Measurements from ENCODE around the gene SZT2. TPM values are rescaled to one million over a fixed set of nuclear protein-coding genes. Genes with fewer than 3 reads are reported as not detected.

The SZT2 gene
- 10 to 100 TPM; 37.1 to 44.2 (median 39.5) TPM for total RNA-seq

GRCh38 chr1:43389326-43390313, at the start of gene SZT2, which contains the start of gene MED8:
Gene SZT2, plus strand, starts transcription at chr1:43389899. Its CDS starts 70 bp downstream, at chr1:43389969.
Gene MED8, minus strand, starts transcription at chr1:43389800. Its CDS starts 36 bp downstream, at chr1:43389764.
- Mint-ChIP-seq H3K36me3 (ENCODE audit: insufficient read depth) (peaks cover 27% of the 10 kb centered on the region), H3K4me1 (ENCODE audit: low read depth) (peaks cover 42% of the 10 kb centered on the region), H3K9me3 (no peaks in the 10 kb centered on the region), H3K27me3 (ENCODE audit: low read depth) (no peaks in the 10 kb centered on the region), H3K4me3 (peak within 1 kb of the TSS; percentile 99)
- ATAC-seq (peak; percentile 97), DNase-seq (peak; percentile 89)

GRCh38 chr1:43340559-43340958, 49.1 kb upstream of the SZT2 start:
- DNase-seq = no peak
- no peak for ATAC-seq
- Mint-ChIP-seq H3K27me3 (ENCODE audit: low read depth) (no peaks in the 10 kb centered on the region), H3K4me3 (no peak overlapping the region), H3K36me3 (ENCODE audit: insufficient read depth) (no peaks in the 10 kb centered on the region), H3K4me1 (ENCODE audit: low read depth) (no peaks in the 10 kb centered on the region), H3K9me3 (no peaks in the 10 kb centered on the region)

- Mint-ChIP-seq H3K4me1 (ENCODE audit: low read depth) (peaks cover under 1% of the 10 kb centered on the region), H3K27me3 (ENCODE audit: low read depth) (no peaks in the 10 kb centered on the region), H3K36me3 (ENCODE audit: insufficient read depth) (no peaks in the 10 kb centered on the region), H3K4me3 (no peak overlapping the region), H3K9me3 (no peaks in the 10 kb centered on the region)
- DNase-seq (no peak), ATAC-seq (no peak)
Observed at GRCh38 chr1:43344267-43344850, 45.3 kb upstream of the SZT2 start.

- Mint-ChIP-seq H3K27me3 (ENCODE audit: low read depth) (no peaks in the 10 kb centered on the region), H3K36me3 (ENCODE audit: insufficient read depth) (no peaks in the 10 kb centered on the region), H3K4me1 (ENCODE audit: low read depth) (peaks cover 6% of the 10 kb centered on the region), H3K9me3 (no peaks in the 10 kb centered on the region), H3K4me3 (no peak overlapping the region)
- DNase-seq (no peak), ATAC-seq (no peak)
Observed at GRCh38 chr1:43345120-43345519, 44.6 kb upstream of the SZT2 start.

GRCh38 chr1:43346636-43347035, 43.1 kb upstream of the SZT2 start:
- Mint-ChIP-seq H3K4me1 (ENCODE audit: low read depth) (peaks cover 6% of the 10 kb centered on the region), H3K27me3 (ENCODE audit: low read depth) (no peaks in the 10 kb centered on the region), H3K9me3 (no peaks in the 10 kb centered on the region), H3K36me3 (ENCODE audit: insufficient read depth) (no peaks in the 10 kb centered on the region), H3K4me3 (no peak overlapping the region)
- no peak for DNase-seq
- ATAC-seq = no peak

GRCh38 chr1:43348343-43348808, 41.3 kb upstream of the SZT2 start:
- no peaks in the 10 kb centered on the region for H3K9me3 Mint-ChIP-seq
- no peak overlapping the region for H3K4me3 Mint-ChIP-seq
- peaks cover 6% of the 10 kb centered on the region for H3K4me1 Mint-ChIP-seq (ENCODE audit: low read depth)
- no peaks in the 10 kb centered on the region for H3K36me3 Mint-ChIP-seq (ENCODE audit: insufficient read depth)
- DNase-seq = no peak
- ATAC-seq = no peak
- H3K27me3 Mint-ChIP-seq (ENCODE audit: low read depth) = no peaks in the 10 kb centered on the region

- peaks cover 6% of the 10 kb centered on the region for H3K4me1 Mint-ChIP-seq (ENCODE audit: low read depth)
- ATAC-seq (peak; percentile 79 to 85), DNase-seq (peak; percentile 42)
- no peaks in the 10 kb centered on the region for H3K9me3 Mint-ChIP-seq
- peak overlapping the region; percentile 68 for H3K4me3 Mint-ChIP-seq
- no peaks in the 10 kb centered on the region for H3K36me3 Mint-ChIP-seq (ENCODE audit: insufficient read depth)
- H3K27me3 Mint-ChIP-seq (ENCODE audit: low read depth) = no peaks in the 10 kb centered on the region
Observed at GRCh38 chr1:43348809-43349593, 40.7 kb upstream of the SZT2 start.

GRCh38 chr1:43349594-43350306, 39.9 kb upstream of the SZT2 start:
- Mint-ChIP-seq H3K9me3 (no peaks in the 10 kb centered on the region), H3K4me3 (peak overlapping the region; percentile 68), H3K36me3 (ENCODE audit: insufficient read depth) (no peaks in the 10 kb centered on the region), H3K27me3 (ENCODE audit: low read depth) (no peaks in the 10 kb centered on the region), H3K4me1 (ENCODE audit: low read depth) (peaks cover 6% of the 10 kb centered on the region)
- DNase-seq = no peak
- ATAC-seq = no peak

GRCh38 chr1:43350976-43351375, 38.7 kb upstream of the SZT2 start:
- Mint-ChIP-seq H3K4me1 (ENCODE audit: low read depth) (peaks cover 6% of the 10 kb centered on the region), H3K9me3 (no peaks in the 10 kb centered on the region), H3K4me3 (no peak overlapping the region), H3K36me3 (ENCODE audit: insufficient read depth) (no peaks in the 10 kb centered on the region), H3K27me3 (ENCODE audit: low read depth) (no peaks in the 10 kb centered on the region)
- DNase-seq (no peak), ATAC-seq (no peak)

GRCh38 chr1:43351421-43352350, 38.0 kb upstream of the SZT2 start:
- H3K36me3 Mint-ChIP-seq (ENCODE audit: insufficient read depth) = no peaks in the 10 kb centered on the region

GRCh38 chr1:43352351-43352705, 37.4 kb upstream of the SZT2 start:
- no peaks in the 10 kb centered on the region for H3K27me3 Mint-ChIP-seq (ENCODE audit: low read depth)
- peaks cover 6% of the 10 kb centered on the region for H3K4me1 Mint-ChIP-seq (ENCODE audit: low read depth)
- no peak for DNase-seq
- H3K9me3 Mint-ChIP-seq = no peaks in the 10 kb centered on the region
- ATAC-seq = no peak
- H3K4me3 Mint-ChIP-seq = no peak overlapping the region
- no peaks in the 10 kb centered on the region for H3K36me3 Mint-ChIP-seq (ENCODE audit: insufficient read depth)

More at GRCh38 chr1:43351421-43352350, 38.0 kb upstream of the SZT2 start:
- Mint-ChIP-seq H3K4me1 (ENCODE audit: low read depth) (peaks cover 6% of the 10 kb centered on the region), H3K27me3 (ENCODE audit: low read depth) (no peaks in the 10 kb centered on the region), H3K9me3 (no peaks in the 10 kb centered on the region), H3K4me3 (no peak overlapping the region)
- no peak for DNase-seq
- ATAC-seq = no peak

GRCh38 chr1:43352881-43353280, 36.8 kb upstream of the SZT2 start:
- ATAC-seq (no peak), DNase-seq (no peak)
- Mint-ChIP-seq H3K27me3 (ENCODE audit: low read depth) (no peaks in the 10 kb centered on the region), H3K4me1 (ENCODE audit: low read depth) (peaks cover 8% of the 10 kb centered on the region), H3K9me3 (no peaks in the 10 kb centered on the region), H3K36me3 (ENCODE audit: insufficient read depth) (no peaks in the 10 kb centered on the region), H3K4me3 (no peak overlapping the region)

- H3K9me3 Mint-ChIP-seq = no peaks in the 10 kb centered on the region
- DNase-seq = no peak
- H3K4me1 Mint-ChIP-seq (ENCODE audit: low read depth) = peaks cover 17% of the 10 kb centered on the region
- no peaks in the 10 kb centered on the region for H3K36me3 Mint-ChIP-seq (ENCODE audit: insufficient read depth)
- ATAC-seq = no peak
- H3K27me3 Mint-ChIP-seq (ENCODE audit: low read depth) = no peaks in the 10 kb centered on the region
- H3K4me3 Mint-ChIP-seq = no peak overlapping the region
Observed at GRCh38 chr1:43354471-43354870, 35.2 kb upstream of the SZT2 start.
